H9 (cell line): ENCODE results near the gene MAP2. TPM values are rescaled to one million over a fixed set of nuclear protein-coding genes. Genes with fewer than 3 reads are reported as not detected.

ENCODE experiments used
- DNase-seq: peaks from one replicate; pipeline ENCODE4 v3.0.0-alpha.2; 2017
- H2AFZ ChIP-seq: one replicate; pipeline ENCODE4 v1.6.1; 2013; ENCODE audit warnings: mild to moderate bottlenecking, low read length, control low read depth, moderate library complexity
- H2AK5ac ChIP-seq: 2 replicates; pipeline ENCODE4 v1.6.1; 2013; ENCODE audit warnings: low read length, control low read depth, mixed read lengths; ENCODE audit not compliant: insufficient read length
- H2BK120ac ChIP-seq: one replicate; pipeline ENCODE4 v1.6.1; 2013; ENCODE audit warnings: low read depth, mild to moderate bottlenecking, low read length, control low read depth, inconsistent platforms; ENCODE audit not compliant: poor library complexity, severe bottlenecking
- H2BK12ac ChIP-seq: 2 replicates; pipeline ENCODE4 v1.6.1; 2013; ENCODE audit warnings: low read length, control low read depth, mixed read lengths, low read depth; ENCODE audit not compliant: insufficient read length
- H2BK15ac ChIP-seq: 2 replicates; pipeline ENCODE4 v1.6.1; 2013; ENCODE audit warnings: low read depth, low read length, control low read depth
- H2BK20ac ChIP-seq: one replicate; pipeline ENCODE4 v1.6.1; 2013; ENCODE audit warnings: low read depth, mild to moderate bottlenecking, low read length, control low read depth, inconsistent platforms; ENCODE audit not compliant: poor library complexity, severe bottlenecking
- H2BK5ac ChIP-seq: 2 replicates; pipeline ENCODE4 v1.6.1; 2013; ENCODE audit warnings: low read length, control low read depth, mixed read lengths; ENCODE audit not compliant: insufficient read length
- H3K14ac ChIP-seq: 2 replicates; pipeline ENCODE4 v1.6.1; 2013; ENCODE audit warnings: low read length, control low read depth; ENCODE audit not compliant: insufficient read depth
- H3K18ac ChIP-seq: 2 replicates; pipeline ENCODE4 v1.6.1; 2013; ENCODE audit warnings: low read depth, mild to moderate bottlenecking, mixed read lengths, low read length, control low read depth; ENCODE audit not compliant: insufficient read length
- H3K23ac ChIP-seq: 2 replicates; pipeline ENCODE4 v1.6.1; 2013; ENCODE audit warnings: low read length, control low read depth, mixed read lengths, low read depth; ENCODE audit not compliant: insufficient read length
- H3K23me2 ChIP-seq: 2 replicates; pipeline ENCODE4 v1.6.1; 2013; ENCODE audit warnings: low read depth, mild to moderate bottlenecking, mixed read lengths, low read length, control low read depth; ENCODE audit not compliant: insufficient read length, poor library complexity, severe bottlenecking
- H3K27ac ChIP-seq: 2 replicates; pipeline ENCODE4 v1.5.1; 2013; ENCODE audit warnings: low read length, control low read depth, mixed read lengths, low read depth; ENCODE audit not compliant: insufficient read length
- H3K27me3 ChIP-seq: 2 replicates; pipeline ENCODE4 v1.6.1; 2013; ENCODE audit warnings: low read length, control low read depth, inconsistent platforms; ENCODE audit not compliant: insufficient read depth
- H3K4ac ChIP-seq: 2 replicates; pipeline ENCODE4 v1.6.1; 2013; ENCODE audit warnings: low read depth, mild to moderate bottlenecking, control low read depth, inconsistent platforms, low read length, moderate library complexity
- H3K4me1 ChIP-seq: 2 replicates; pipeline ENCODE4 v1.6.1; 2013; ENCODE audit warnings: low read length, control low read depth, inconsistent platforms; ENCODE audit not compliant: insufficient read depth
- H3K4me2 ChIP-seq: 2 replicates; pipeline ENCODE4 v1.6.1; 2013; ENCODE audit warnings: low read length, control low read depth, mixed read lengths; ENCODE audit not compliant: insufficient read length, insufficient read depth
- H3K56ac ChIP-seq: 2 replicates; pipeline ENCODE4 v1.6.1; 2013; ENCODE audit warnings: low read depth, mild to moderate bottlenecking, mixed read lengths, low read length, control low read depth; ENCODE audit not compliant: insufficient read length
- H3K79me1 ChIP-seq: 2 replicates; pipeline ENCODE4 v1.6.1; 2013; ENCODE audit warnings: low read depth, mild to moderate bottlenecking, moderate library complexity, low read length, control low read depth, inconsistent platforms; ENCODE audit not compliant: insufficient read depth, poor library complexity, severe bottlenecking
- H3K79me2 ChIP-seq: 2 replicates; pipeline ENCODE4 v1.6.1; 2013; ENCODE audit warnings: low read length, control low read depth, inconsistent platforms; ENCODE audit not compliant: insufficient read depth
- H3K9ac ChIP-seq: 2 replicates; pipeline ENCODE4 v1.6.1; 2013; ENCODE audit warnings: low read length, control low read depth, mixed read lengths; ENCODE audit not compliant: insufficient read length; ENCODE audit errors: extremely low read depth
- H3K9me3 ChIP-seq: one replicate; pipeline ENCODE4 v1.6.1; 2013; ENCODE audit warnings: low read depth, low read length, inconsistent platforms; ENCODE audit not compliant: control insufficient read depth
- H3T11ph ChIP-seq: one replicate; pipeline ENCODE4 v1.6.1; 2013; ENCODE audit warnings: mild to moderate bottlenecking, low read length, control low read depth, inconsistent platforms
- H4K20me1 ChIP-seq: one replicate; pipeline ENCODE4 v1.6.1; 2013; ENCODE audit not compliant: control insufficient read depth, insufficient read length, insufficient read depth
- H4K5ac ChIP-seq: 2 replicates; pipeline ENCODE4 v1.6.1; 2013; ENCODE audit warnings: low read depth, mild to moderate bottlenecking, mixed read lengths, low read length, control low read depth; ENCODE audit not compliant: insufficient read length
- H4K8ac ChIP-seq: replicated peaks from 2 replicates; pipeline ENCODE4 v1.6.1; 2013; ENCODE audit warnings: low read length, control low read depth, mixed read lengths, low read depth; ENCODE audit not compliant: insufficient read length
- H4K91ac ChIP-seq: 2 replicates; pipeline ENCODE4 v1.6.1; 2013; ENCODE audit warnings: low read depth, mild to moderate bottlenecking, moderate library complexity, mixed read lengths, low read length, control low read depth; ENCODE audit not compliant: insufficient read length
- H3K27ac Mint-ChIP-seq, 3 experiments: 2 replicates in 2 of 3; 3 replicates in 1 of 3; pipeline ENCODE4 v1.8.0; 2020 to 2021; ENCODE audit warnings: mixed read lengths in 3 of 3, mild to moderate bottlenecking in 1 of 3, moderate library complexity in 1 of 3
- H3K27me3 Mint-ChIP-seq: 2 replicates; pipeline ENCODE4 v1.8.0; 2021; ENCODE audit warnings: low read depth, mild to moderate bottlenecking, moderate library complexity, mixed read lengths
- H3K36me3 Mint-ChIP-seq, 3 experiments: 2 replicates in 2 of 3; 3 replicates in 1 of 3; pipeline ENCODE4 v1.8.0; 2020 to 2021; ENCODE audit warnings: low read depth in 3 of 3, mixed read lengths in 3 of 3; ENCODE audit not compliant: insufficient read depth in 1 of 3
- H3K4me1 Mint-ChIP-seq, 2 experiments: 2 replicates each; pipeline ENCODE4 v1.8.0; 2020; ENCODE audit warnings: mixed read lengths in 2 of 2
- H3K4me3 Mint-ChIP-seq, 2 experiments: 2 replicates in 1 of 2; 3 replicates in 1 of 2; pipeline ENCODE4 v1.8.0; 2020 to 2021; ENCODE audit warnings: mild to moderate bottlenecking in 2 of 2, mixed read lengths in 2 of 2, moderate library complexity in 1 of 2
- H3K9me3 Mint-ChIP-seq, 2 experiments: 2 replicates in 1 of 2; 3 replicates in 1 of 2; pipeline ENCODE4 v1.8.0; 2020; ENCODE audit warnings: mild to moderate bottlenecking in 2 of 2, mixed read lengths in 2 of 2, moderate library complexity in 1 of 2
- WGBS: extraction: QIAGEN DNeasy Blood & Tissue Kit; methylation state at CpG from one replicate; pipeline ENCODE4 v1.1.7; 2013; ENCODE audit warnings: missing lambda C conversion rate, low lambda C conversion rate, mixed read lengths; ENCODE audit not compliant: insufficient read length; ENCODE audit errors: extremely low coverage; 5-methylcytosine and 5-hydroxymethylcytosine counted together
- total RNA-seq: library from RNA; stranded (reverse); gene quantifications from 2 replicates; pipeline ENCODE4 v1.2.1, GENCODE V29; 2021
- TF ChIP-seq, protein P1 (sequence below): fragments of 200-600 bp; sonication (generic); conservative IDR thresholded peaks from 3 replicates; pipeline ENCODE4 v1.8.0; 2021; ENCODE audit warnings: antibody characterized with exemption, mild to moderate bottlenecking

Gene MAP2
- total RNA-seq, 1 experiment from 2014 or later = 0.87 TPM

DNA sequence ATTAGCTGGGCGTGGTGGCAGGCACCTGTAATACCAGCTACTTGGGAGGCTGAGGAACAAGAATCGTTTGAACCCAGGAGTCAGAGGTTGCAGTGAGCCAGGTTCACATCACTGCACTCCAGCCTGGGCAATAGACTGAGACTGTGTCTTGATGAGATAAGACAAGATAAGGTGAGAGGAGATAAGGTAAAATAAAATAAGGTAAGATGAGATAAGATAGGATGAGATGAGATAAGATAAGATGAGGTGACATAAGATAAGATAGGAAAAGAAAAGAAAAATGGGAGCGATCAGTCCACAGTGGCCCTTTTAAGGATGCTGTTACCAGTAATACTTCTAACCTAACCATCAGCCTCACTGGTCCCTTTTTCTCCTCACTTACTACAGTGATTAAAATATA, 213.4 kb downstream of the MAP2 start:
- no peaks in the 10 kb centered on the region for H3K27me3 ChIP-seq
- H3K4me1 ChIP-seq = no peaks in the 10 kb centered on the region
- no peaks in the 10 kb centered on the region for H3K79me1 ChIP-seq
- H3K27ac ChIP-seq = no peak overlapping the region
- H4K91ac ChIP-seq = no peak overlapping the region
- H3K14ac ChIP-seq = no peak overlapping the region
- DNase-seq = no peak
- H4K5ac ChIP-seq = no peak overlapping the region
- no peaks in the 10 kb centered on the region for H3K9me3 ChIP-seq
- TF ChIP-seq, protein P1, sequence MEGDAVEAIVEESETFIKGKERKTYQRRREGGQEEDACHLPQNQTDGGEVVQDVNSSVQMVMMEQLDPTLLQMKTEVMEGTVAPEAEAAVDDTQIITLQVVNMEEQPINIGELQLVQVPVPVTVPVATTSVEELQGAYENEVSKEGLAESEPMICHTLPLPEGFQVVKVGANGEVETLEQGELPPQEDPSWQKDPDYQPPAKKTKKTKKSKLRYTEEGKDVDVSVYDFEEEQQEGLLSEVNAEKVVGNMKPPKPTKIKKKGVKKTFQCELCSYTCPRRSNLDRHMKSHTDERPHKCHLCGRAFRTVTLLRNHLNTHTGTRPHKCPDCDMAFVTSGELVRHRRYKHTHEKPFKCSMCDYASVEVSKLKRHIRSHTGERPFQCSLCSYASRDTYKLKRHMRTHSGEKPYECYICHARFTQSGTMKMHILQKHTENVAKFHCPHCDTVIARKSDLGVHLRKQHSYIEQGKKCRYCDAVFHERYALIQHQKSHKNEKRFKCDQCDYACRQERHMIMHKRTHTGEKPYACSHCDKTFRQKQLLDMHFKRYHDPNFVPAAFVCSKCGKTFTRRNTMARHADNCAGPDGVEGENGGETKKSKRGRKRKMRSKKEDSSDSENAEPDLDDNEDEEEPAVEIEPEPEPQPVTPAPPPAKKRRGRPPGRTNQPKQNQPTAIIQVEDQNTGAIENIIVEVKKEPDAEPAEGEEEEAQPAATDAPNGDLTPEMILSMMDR = no peak
- H2BK120ac ChIP-seq = no peak overlapping the region
- H3K4ac ChIP-seq = no peak overlapping the region
- H3K56ac ChIP-seq = no peak overlapping the region
- no CpG with 5 or more reads among the region's 3 CpGs for WGBS
- no peak overlapping the region for H3K4me2 ChIP-seq
- Mint-ChIP-seq H3K27ac (no peak overlapping the region), H3K4me1 (peaks cover 0 to 8% of the 10 kb centered on the region in 2 experiments; a peak in 3 of 4 replicates), H3K36me3 (no peaks in the 10 kb centered on the region), H3K9me3 (no peaks in the 10 kb centered on the region), H3K4me3 (no peak overlapping the region), H3K27me3 (peaks cover 2% of the 10 kb centered on the region)
- H2BK20ac ChIP-seq = no peak overlapping the region
- no peak overlapping the region for H2BK5ac ChIP-seq
- no peak overlapping the region for H2AK5ac ChIP-seq
- no peak overlapping the region for H2BK12ac ChIP-seq
- H4K8ac ChIP-seq = no peak overlapping the region
- H3K23me2 ChIP-seq = no peaks in the 10 kb centered on the region
- no peak overlapping the region for H3K18ac ChIP-seq
- no peak overlapping the region for H2AFZ ChIP-seq
- H3K79me2 ChIP-seq = no peaks in the 10 kb centered on the region
- H3T11ph ChIP-seq = no peak overlapping the region
- no peak overlapping the region for H2BK15ac ChIP-seq
- H3K23ac ChIP-seq = no peak overlapping the region
- no peak overlapping the region for H3K9ac ChIP-seq
- H4K20me1 ChIP-seq = no peaks in the 10 kb centered on the region
